Peyer's patch (tissue), 4 donors: Measurements from ENCODE around the gene RNASE1. TPM values are rescaled to one million over a fixed set of nuclear protein-coding genes. Genes with fewer than 3 reads are reported as not detected.

Source experiments
- DNase-seq, 3 donors: peaks; one replicate each; pipeline ENCODE4 v3.0.0-alpha.2; 2017 to 2019
- H3K27ac ChIP-seq, 4 donors: fragments of 200-600 bp; sonication (generic); one replicate each; pipeline ENCODE4 v1.5.1; 2016 to 2019
- H3K27me3 ChIP-seq, 2 donors: fragments of 200-600 bp; sonication (generic); one replicate each; pipeline ENCODE4 v1.5.1; 2019
- H3K36me3 ChIP-seq, 3 donors: fragments of 200-600 bp; sonication (generic); one replicate each; pipeline ENCODE4 v1.5.1; 2016 to 2019
- H3K4me1 ChIP-seq, 4 donors: fragments of 200-600 bp; sonication (generic); one replicate each; pipeline ENCODE4 v1.5.1; 2016 to 2019
- H3K4me3 ChIP-seq, 4 donors: fragments of 200-600 bp; sonication (generic); 1 replicate in 3 of 4; 2 replicates in 1 of 4; pipeline ENCODE4 v1.5.1; 2016 to 2019; ENCODE audit warnings: mild to moderate bottlenecking in 1 of 4
- H3K9me3 ChIP-seq, 4 donors: fragments of 200-600 bp; sonication (generic); one replicate each; pipeline ENCODE4 v1.5.1; 2016 to 2019; ENCODE audit warnings: mild to moderate bottlenecking in 1 of 4
- CTCF ChIP-seq, 6 experiments: fragments of 450-650 bp in 4 of 6; fragments of 200-600 bp in 2 of 6; sonication (generic) in 1 of 6; IDR thresholded peaks; one replicate each; pipeline ENCODE4 v1.5.1; 2017 to 2019; ENCODE audit warnings: antibody characterized with exemption in 6 of 6, mild to moderate bottlenecking in 3 of 6, moderate library complexity in 1 of 6
- POLR2A ChIP-seq, 2 donors: fragments of 450-650 bp; IDR thresholded peaks; one replicate each; pipeline ENCODE4 v1.5.1; 2017; ENCODE audit warnings: antibody characterized with exemption in 2 of 2, mild to moderate bottlenecking in 2 of 2, moderate library complexity in 2 of 2
- total RNA-seq, 4 donors: library from RNA; depleted of rRNA; stranded (reverse); fragments of >200 nt; gene quantifications; one replicate each; pipeline ENCODE4 v1.1.0, GENCODE V29; 2016

Gene RNASE1
- total RNA-seq, 4 donors from 2014 or later = 35.5 to 131 (median 90.6) TPM

- H3K27me3 ChIP-seq = no peaks in the 10 kb centered on the region
- peak overlapping the region in 3 of 4 donors; percentile 9 to 38 (median 34) for H3K4me3 ChIP-seq
- peak in 1 of 6 experiments; percentile 22 for TF ChIP-seq CTCF (IDR thresholded peaks at IDR 0.05)
- no peak for TF ChIP-seq POLR2A (IDR thresholded peaks at IDR 0.05)
- H3K27ac ChIP-seq = peak overlapping the region in 3 of 4 donors; percentile 21 to 69 (median 67)
- H3K4me1 ChIP-seq = peaks cover 0 to 15% (median 7%) of the 10 kb centered on the region in 4 donors
- H3K9me3 ChIP-seq = no peaks in the 10 kb centered on the region
- no peaks in the 10 kb centered on the region for H3K36me3 ChIP-seq
- DNase-seq = peak in 1 of 3 donors; percentile 66
Observed at GRCh38 chr14:20801726-20802125, 918 bp downstream of the RNASE1 start.

- Histone ChIP-seq H3K27me3 (no peaks in the 10 kb centered on the region), H3K36me3 (no peaks in the 10 kb centered on the region), H3K27ac (peak overlapping the region in 3 of 4 donors; percentile 26 to 67 (median 63)), H3K4me1 (peaks cover 0 to 15% (median 7%) of the 10 kb centered on the region in 4 donors), H3K9me3 (no peaks in the 10 kb centered on the region), H3K4me3 (peak overlapping the region in 1 of 4 donors; percentile 38)
- no peak for TF ChIP-seq POLR2A (IDR thresholded peaks at IDR 0.05)
- DNase-seq = peak in 2 of 3 donors; percentile 65
Observed at GRCh38 chr14:20799892-20800544, 2.6 kb downstream of the RNASE1 start.

- no peak overlapping the region for H3K4me3 ChIP-seq
- DNase-seq = no peak
- peak overlapping the region in 3 of 4 donors; percentile 26 to 67 (median 63) for H3K27ac ChIP-seq
Observed at GRCh38 chr14:20799456-20799891, 3.2 kb downstream of the RNASE1 start.

GRCh38 chr14:20798932-20799331, 3.7 kb downstream of the RNASE1 start:
- no peak overlapping the region for H3K4me3 ChIP-seq
- H3K27ac ChIP-seq = peak overlapping the region in 2 of 4 donors; percentile 17 to 67
- no peaks in the 10 kb centered on the region for H3K27me3 ChIP-seq
- H3K36me3 ChIP-seq = no peaks in the 10 kb centered on the region
- no peaks in the 10 kb centered on the region for H3K9me3 ChIP-seq
- H3K4me1 ChIP-seq = peaks cover 0 to 15% (median 7%) of the 10 kb centered on the region in 4 donors
- TF ChIP-seq CTCF (IDR thresholded peaks at IDR 0.05) (no peak), POLR2A (IDR thresholded peaks at IDR 0.05) (no peak)
- no peak for DNase-seq

More at GRCh38 chr14:20799456-20799891, 3.2 kb downstream of the RNASE1 start:
- no peaks in the 10 kb centered on the region for H3K27me3 ChIP-seq
- H3K36me3 ChIP-seq = no peaks in the 10 kb centered on the region
- H3K9me3 ChIP-seq = no peaks in the 10 kb centered on the region
- H3K4me1 ChIP-seq = peaks cover 0 to 15% (median 7%) of the 10 kb centered on the region in 4 donors
- TF ChIP-seq POLR2A (IDR thresholded peaks at IDR 0.05) = no peak
- no peak for TF ChIP-seq CTCF (IDR thresholded peaks at IDR 0.05)

- peak in 1 of 3 donors; percentile 50 for DNase-seq
- Histone ChIP-seq H3K4me3 (no peak overlapping the region), H3K9me3 (no peaks in the 10 kb centered on the region), H3K36me3 (no peaks in the 10 kb centered on the region), H3K27ac (peak overlapping the region in 1 of 4 donors; percentile 67), H3K27me3 (no peaks in the 10 kb centered on the region), H3K4me1 (peaks cover 0 to 15% (median 7%) of the 10 kb centered on the region in 4 donors)
- TF ChIP-seq CTCF (IDR thresholded peaks at IDR 0.05) = no peak
- TF ChIP-seq POLR2A (IDR thresholded peaks at IDR 0.05) = no peak
Observed at GRCh38 chr14:20798318-20798717, 4.3 kb downstream of the RNASE1 start.

- Histone ChIP-seq H3K27me3 (no peaks in the 10 kb centered on the region), H3K9me3 (no peaks in the 10 kb centered on the region), H3K27ac (no peak overlapping the region), H3K4me3 (no peak overlapping the region), H3K4me1 (peaks cover 0 to 14% (median 6%) of the 10 kb centered on the region in 4 donors), H3K36me3 (no peaks in the 10 kb centered on the region)
- DNase-seq = no peak
- TF ChIP-seq POLR2A (IDR thresholded peaks at IDR 0.05) (no peak), CTCF (IDR thresholded peaks at IDR 0.05) (no peak)
Observed at GRCh38 chr14:20797164-20797563, 5.5 kb downstream of the RNASE1 start.
